Smooth muscle cell of bladder (primary cell): Measurements from ENCODE around the gene GPR171. TPM values are rescaled to one million over a fixed set of nuclear protein-coding genes. Genes with fewer than 3 reads are reported as not detected.

Source experiments
- total RNA-seq: library from RNA; depleted of rRNA; stranded (reverse); fragments of >200 nt; gene quantifications from 2 replicates; pipeline ENCODE4 v1.2.3, GENCODE V29; 2014

GPR171 gene
- not detected in 2 replicates for total RNA-seq

GRCh38 chr3:151203051-151203420 lies at the start of gene GPR171:
Gene GPR171 (minus strand): TSS chr3:151203216. CDS start chr3:151199386, 3,830 bp downstream.

Other genes with a start within 250 kb of the GPR171 start
- gene CLRN1, start 230.5 kb downstream of the GPR171 start, total RNA-seq, result not detected in 2 replicates
- 0.14 and 0.28 TPM in 2 replicates for gene MED12L, start 117.6 kb downstream of the GPR171 start, total RNA-seq
- 0.43 TPM in 1 of 2 replicates, not detected in the other for gene P2RY14, start 75.3 kb upstream of the GPR171 start, total RNA-seq
- under 0.01 TPM in 1 of 2 replicates, not detected in the other for gene GPR87, start 113.6 kb upstream of the GPR171 start, total RNA-seq
- not detected in 2 replicates for gene P2RY13, start 126.3 kb upstream of the GPR171 start, total RNA-seq
- 0.28 and 0.46 TPM in 2 replicates for gene P2RY12, start 181.5 kb upstream of the GPR171 start, total RNA-seq